ENCODE measurements around the gene MEIS1.

GRCh38 chr2:66522611-66523376 lies 87.9 kb downstream of the MEIS1 start:
- TF ChIP-seq, protein P1, sequence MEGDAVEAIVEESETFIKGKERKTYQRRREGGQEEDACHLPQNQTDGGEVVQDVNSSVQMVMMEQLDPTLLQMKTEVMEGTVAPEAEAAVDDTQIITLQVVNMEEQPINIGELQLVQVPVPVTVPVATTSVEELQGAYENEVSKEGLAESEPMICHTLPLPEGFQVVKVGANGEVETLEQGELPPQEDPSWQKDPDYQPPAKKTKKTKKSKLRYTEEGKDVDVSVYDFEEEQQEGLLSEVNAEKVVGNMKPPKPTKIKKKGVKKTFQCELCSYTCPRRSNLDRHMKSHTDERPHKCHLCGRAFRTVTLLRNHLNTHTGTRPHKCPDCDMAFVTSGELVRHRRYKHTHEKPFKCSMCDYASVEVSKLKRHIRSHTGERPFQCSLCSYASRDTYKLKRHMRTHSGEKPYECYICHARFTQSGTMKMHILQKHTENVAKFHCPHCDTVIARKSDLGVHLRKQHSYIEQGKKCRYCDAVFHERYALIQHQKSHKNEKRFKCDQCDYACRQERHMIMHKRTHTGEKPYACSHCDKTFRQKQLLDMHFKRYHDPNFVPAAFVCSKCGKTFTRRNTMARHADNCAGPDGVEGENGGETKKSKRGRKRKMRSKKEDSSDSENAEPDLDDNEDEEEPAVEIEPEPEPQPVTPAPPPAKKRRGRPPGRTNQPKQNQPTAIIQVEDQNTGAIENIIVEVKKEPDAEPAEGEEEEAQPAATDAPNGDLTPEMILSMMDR (IDR thresholded peaks at IDR 0.05) = no peak
- no peak for TF ChIP-seq POLR2A (IDR thresholded peaks at IDR 0.05)
